HG03039 (cell line): ENCODE results near the gene KRT33B.
"Not testable (repeated sequence)": the region's sequence is repeated elsewhere in the genome, so short reads cannot be mapped to it uniquely, and the experiment has no call there.

ENCODE experiments used
- ATAC-seq: cut with Tn5 transposase; IDR thresholded peaks from one replicate; pipeline ENCODE4 v1.9.1; 2021; ENCODE audit warnings: mild to moderate bottlenecking, moderate library complexity; ENCODE audit not compliant: unreplicated experiment

Gene KRT33B

GRCh38 chr17:41369713-41370112 is at the start of gene KRT33B:
Gene KRT33B (minus strand): TSS chr17:41369813. CDS start chr17:41369750, 63 bp downstream.
- no peak for ATAC-seq

- ATAC-seq: no peak
These were observed 48.7 kb upstream of the KRT33B start for GRCh38 chr17:41418116-41418860.

- ATAC-seq: no peak
These were observed 48.0 kb upstream of the KRT33B start for GRCh38 chr17:41417576-41418015.

GRCh38 chr17:41417127-41417526 is 47.5 kb upstream of the KRT33B start:
- no peak for ATAC-seq

- no peak for ATAC-seq
These were observed 46.9 kb upstream of the KRT33B start for GRCh38 chr17:41416479-41416878.

GRCh38 chr17:41415833-41416335 is 46.3 kb upstream of the KRT33B start:
- ATAC-seq: no peak

GRCh38 chr17:41415411-41415810 is 45.8 kb upstream of the KRT33B start:
- ATAC-seq: no peak

- no peak for ATAC-seq
These were observed 44.4 kb upstream of the KRT33B start for GRCh38 chr17:41413982-41414381.

GRCh38 chr17:41413353-41413957 is 43.8 kb upstream of the KRT33B start:
- ATAC-seq: no peak

- ATAC-seq: no peak
These were observed 41.6 kb upstream of the KRT33B start for GRCh38 chr17:41411072-41411840.

GRCh38 chr17:41407226-41407625 is 37.6 kb upstream of the KRT33B start:
- no peak for ATAC-seq

- ATAC-seq: no peak
These were observed 36.6 kb upstream of the KRT33B start for GRCh38 chr17:41406205-41406604.

- ATAC-seq: no peak
These were observed 34.5 kb upstream of the KRT33B start for GRCh38 chr17:41404024-41404671.

- no peak for ATAC-seq
These were observed 33.9 kb upstream of the KRT33B start for GRCh38 chr17:41403404-41404023.

GRCh38 chr17:41402161-41402560 is 32.5 kb upstream of the KRT33B start:
- ATAC-seq: no peak

- no peak for ATAC-seq
These were observed 27.5 kb upstream of the KRT33B start, which contains the start of gene KRT31 for GRCh38 chr17:41396996-41397660. Gene KRT31 (minus strand): TSS chr17:41397608. CDS start chr17:41397539, 69 bp downstream.

GRCh38 chr17:41396340-41396739 is 26.7 kb upstream of the KRT33B start:
- ATAC-seq: no peak

GRCh38 chr17:41395611-41396010 is 26.0 kb upstream of the KRT33B start:
- ATAC-seq: no peak

- not testable (repeated sequence) for ATAC-seq
These were observed 25.4 kb upstream of the KRT33B start for GRCh38 chr17:41395044-41395443.
